Kidney epithelial cell (primary cell): ENCODE data around the gene ADCY6. TPM values are rescaled to one million over a fixed set of nuclear protein-coding genes. Genes with fewer than 3 reads are reported as not detected.

Source experiments
- DNase-seq: peaks from one replicate; pipeline ENCODE4 v3.0.0-alpha.2; 2010; ENCODE audit warnings: low read depth
- H3K27me3 ChIP-seq: 2 replicates; pipeline ENCODE4 v1.6.0; 2011; ENCODE audit warnings: low read length; ENCODE audit not compliant: control insufficient read depth, insufficient read depth
- H3K36me3 ChIP-seq: 2 replicates; pipeline ENCODE4 v1.5.1; 2011; ENCODE audit warnings: low read length; ENCODE audit not compliant: control insufficient read depth, insufficient read depth
- H3K4me3 ChIP-seq: 2 replicates; pipeline ENCODE4 v1.5.1; 2011; ENCODE audit warnings: low read depth, mild to moderate bottlenecking, control low read depth, low read length
- CTCF ChIP-seq: IDR thresholded peaks from 2 replicates; pipeline ENCODE4 v1.5.1; 2011; ENCODE audit warnings: mild to moderate bottlenecking, moderate library complexity, low read length, control low read depth, inconsistent platforms; ENCODE audit not compliant: insufficient read depth, poor library complexity, severe bottlenecking
- total RNA-seq: library from RNA; depleted of rRNA; stranded (reverse); fragments of >200 nt; gene quantifications from 2 replicates; pipeline ENCODE4 v1.2.3, GENCODE V29; 2015

ADCY6 gene
- total RNA-seq, 1 donor from 2014 or later: 24.3 TPM

- Histone ChIP-seq H3K36me3 (no peaks in the 10 kb centered on the region), H3K4me3 (no peak overlapping the region), H3K27me3 (no peaks in the 10 kb centered on the region)
- no peak for DNase-seq
- TF ChIP-seq CTCF: no peak
Measured at GRCh38 chr12:48803675-48804074, 14.8 kb upstream of the ADCY6 start.

- no peak for DNase-seq
- no peak for TF ChIP-seq CTCF
Measured at GRCh38 chr12:48800971-48801370, 12.1 kb upstream of the ADCY6 start.

GRCh38 chr12:48800457-48800856, 11.6 kb upstream of the ADCY6 start:
- no peak for TF ChIP-seq CTCF
- Histone ChIP-seq H3K4me3 (no peak overlapping the region), H3K27me3 (no peaks in the 10 kb centered on the region), H3K36me3 (no peaks in the 10 kb centered on the region)
- no peak for DNase-seq

More at GRCh38 chr12:48800971-48801370, 12.1 kb upstream of the ADCY6 start:
- Histone ChIP-seq H3K27me3 (no peaks in the 10 kb centered on the region), H3K36me3 (no peaks in the 10 kb centered on the region), H3K4me3 (no peak overlapping the region)

DNA sequence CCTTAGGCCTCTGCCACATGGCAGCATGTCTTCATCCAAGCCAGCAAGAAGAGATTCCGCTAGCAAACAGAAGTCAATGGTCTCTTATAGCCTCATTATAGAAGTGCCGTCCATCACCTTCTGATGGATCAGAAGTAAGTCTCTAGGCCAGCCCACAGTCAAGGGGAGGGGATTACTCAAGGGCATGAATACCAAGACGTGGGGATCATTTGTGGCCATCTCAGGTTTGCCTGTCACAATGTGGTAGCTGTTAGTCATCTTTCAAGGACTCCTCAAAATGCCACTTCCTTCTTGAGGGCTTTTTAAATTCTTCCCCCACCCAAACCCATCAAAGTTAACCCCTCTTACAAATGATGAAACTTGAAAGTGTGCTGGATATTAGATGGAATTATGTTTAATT, 8.1 kb upstream of the ADCY6 start:
- no peak for DNase-seq
- Histone ChIP-seq H3K36me3 (no peaks in the 10 kb centered on the region), H3K4me3 (no peak overlapping the region), H3K27me3 (no peaks in the 10 kb centered on the region)
- no peak for TF ChIP-seq CTCF

GRCh38 chr12:48795550-48796455, 6.9 kb upstream of the ADCY6 start:
- Histone ChIP-seq H3K36me3 (no peaks in the 10 kb centered on the region), H3K27me3 (no peaks in the 10 kb centered on the region), H3K4me3 (no peak overlapping the region)
- peak; percentile 81 for TF ChIP-seq CTCF
- DNase-seq: no peak
